Amniotic epithelial cell (primary cell): ENCODE results near the gene ATG7.
"Not testable (repeated sequence)": the region's sequence is repeated elsewhere in the genome, so short reads cannot be mapped to it uniquely, and the experiment has no call there.

Experiments
- DNase-seq: peaks from one replicate; pipeline ENCODE4 v3.0.0-alpha.2; 2010; ENCODE audit warnings: low read depth

Gene ATG7

DNA sequence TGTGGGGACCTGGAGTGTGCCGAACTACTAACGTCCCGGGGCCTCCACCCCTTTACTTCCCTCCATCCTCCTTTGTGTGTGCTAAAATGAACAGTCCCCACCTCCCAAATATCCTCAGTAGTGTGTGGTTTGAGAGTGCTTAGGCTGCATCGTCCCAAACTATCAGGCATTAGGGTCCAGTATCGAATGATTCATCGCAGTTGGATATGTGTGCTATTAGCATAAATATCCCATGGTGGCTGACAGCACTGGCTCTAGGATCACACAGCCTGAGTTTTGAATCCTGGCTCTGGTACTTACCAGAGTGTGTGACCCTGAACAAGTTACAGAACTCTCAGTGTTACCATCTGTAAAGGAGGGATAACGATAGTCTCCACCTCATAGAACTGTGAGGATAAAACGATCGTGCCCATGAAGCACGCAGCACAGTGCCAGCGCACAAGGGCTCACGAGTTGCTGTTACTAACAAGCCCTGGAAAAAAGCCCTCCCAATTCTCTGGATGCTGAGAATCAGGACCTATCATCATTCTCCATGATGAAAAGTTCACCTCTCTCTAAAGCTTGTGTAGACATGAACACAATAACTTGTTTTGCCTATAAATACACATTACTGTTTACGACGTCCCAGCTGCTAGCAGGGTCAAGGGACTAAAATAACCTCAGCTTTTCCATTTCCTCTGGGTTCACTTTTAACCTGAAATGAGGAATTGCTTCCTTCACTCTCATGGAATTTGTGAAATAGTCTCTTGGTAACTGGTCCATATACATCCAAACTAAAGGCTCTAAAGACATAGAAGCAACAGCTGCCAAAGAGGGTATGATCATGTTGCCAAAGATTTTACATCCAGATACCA lies 320.5 kb downstream of the ATG7 start:
- DNase-seq = peak; percentile 39

DNA sequence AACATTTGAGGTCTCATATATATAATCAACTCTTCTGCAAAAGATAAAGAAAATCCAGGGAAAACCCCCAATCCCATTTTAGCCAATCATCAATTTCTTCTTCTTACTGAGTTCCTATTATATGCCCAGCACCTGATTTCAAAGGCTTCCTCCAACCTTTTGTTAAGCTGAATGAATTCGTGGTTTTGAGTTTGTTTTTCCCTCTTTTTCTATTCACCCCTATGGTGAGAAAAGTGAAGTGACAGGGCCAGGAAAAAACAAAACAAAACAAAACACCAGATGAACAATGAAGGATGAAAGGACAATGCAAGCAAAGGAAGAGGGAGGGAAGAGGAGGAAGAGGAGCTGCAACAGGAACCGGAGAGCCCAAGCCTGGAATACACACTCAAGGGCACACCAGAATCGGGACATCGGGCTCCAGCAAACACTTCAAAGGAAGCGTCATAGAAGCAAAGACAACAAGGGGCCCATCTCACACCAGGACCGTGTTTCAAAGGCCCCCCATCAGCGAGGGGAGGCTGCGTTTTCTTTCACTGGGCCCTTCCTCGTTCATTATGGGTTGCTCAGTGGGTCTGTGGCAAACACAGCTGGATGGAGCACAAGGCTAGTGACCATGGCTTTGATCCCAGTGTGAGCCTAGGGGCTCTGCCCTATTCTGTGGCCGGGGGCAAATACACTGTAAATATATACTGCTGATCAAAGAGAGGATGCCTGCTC lies 321.3 kb downstream of the ATG7 start:
- no peak for DNase-seq

DNA sequence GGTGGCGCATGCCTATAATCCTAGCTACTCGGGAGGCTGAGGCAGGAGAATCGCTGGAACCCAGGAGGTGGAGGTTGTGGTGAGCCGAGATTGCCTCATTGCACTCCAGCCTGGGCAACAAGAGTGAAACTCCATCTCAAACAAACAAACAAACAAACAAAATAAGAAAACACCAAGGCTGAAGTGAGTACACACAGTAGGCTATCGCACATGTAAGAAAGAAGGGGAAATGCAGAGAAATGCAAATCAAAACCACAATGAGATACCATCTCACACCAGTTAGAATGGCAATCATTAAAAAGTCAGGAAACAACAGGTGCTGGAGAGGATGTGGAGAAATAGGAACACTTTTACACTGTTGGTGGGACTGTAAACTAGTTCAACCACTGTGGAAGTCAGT lies 322.8 kb downstream of the ATG7 start:
- not testable (repeated sequence) for DNase-seq

DNA sequence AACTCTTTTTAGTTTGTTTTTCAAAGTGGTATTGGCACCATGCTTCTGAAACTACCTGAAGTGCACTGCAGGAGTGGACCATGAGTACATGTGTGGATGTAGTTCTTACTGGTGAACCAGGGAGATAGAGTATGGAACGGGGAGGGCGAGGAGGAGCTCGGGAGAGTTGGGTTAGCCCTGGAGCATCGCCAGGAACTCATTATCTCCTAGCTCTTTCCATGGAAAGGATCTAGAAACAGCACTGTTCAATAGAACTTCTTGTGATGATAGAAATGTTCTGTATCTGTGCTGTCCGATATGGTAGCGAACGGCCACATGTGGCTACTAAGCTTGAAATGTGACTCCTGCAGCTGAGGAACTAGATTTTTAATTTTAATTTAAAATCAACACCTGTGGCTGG lies 324.2 kb downstream of the ATG7 start:
- DNase-seq = no peak

DNA sequence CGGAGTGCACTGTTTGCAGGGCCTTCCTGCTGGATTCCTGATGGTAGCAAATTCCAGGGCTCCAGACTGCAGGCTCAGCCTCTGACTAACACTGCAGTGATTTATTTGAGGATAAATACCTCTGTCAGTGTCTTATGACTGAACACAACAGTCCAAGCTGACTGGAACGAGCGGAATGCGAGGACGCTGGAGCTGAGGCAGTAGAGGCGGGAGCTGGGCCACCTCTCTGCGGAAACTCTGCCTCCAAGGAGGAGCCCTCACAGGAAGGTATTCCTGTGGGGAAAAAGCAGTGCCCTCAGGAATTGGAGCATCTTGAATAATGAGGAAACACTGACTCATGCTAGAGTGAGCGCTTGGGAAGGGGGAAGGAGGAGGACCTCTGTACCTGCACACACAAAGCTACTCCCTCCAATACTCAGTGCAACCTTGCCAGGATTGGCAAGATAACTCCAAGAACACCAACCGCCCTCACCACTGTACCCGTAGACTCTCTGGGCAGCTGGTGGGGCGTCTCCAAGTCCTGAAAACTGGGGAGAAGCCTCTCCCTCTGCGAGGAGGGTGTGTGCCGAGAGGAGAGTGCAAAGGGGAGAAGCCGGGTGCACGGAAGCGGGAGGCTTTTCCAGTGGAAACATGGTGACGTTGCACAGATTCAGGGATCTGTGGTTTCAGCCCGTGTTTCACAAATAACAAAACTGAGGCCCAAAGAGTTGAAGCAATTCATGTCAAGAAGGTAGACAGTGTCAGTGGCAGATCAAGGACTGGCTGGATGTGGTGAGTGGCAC lies 328.5 kb downstream of the ATG7 start:
- DNase-seq = peak; percentile 100

DNA sequence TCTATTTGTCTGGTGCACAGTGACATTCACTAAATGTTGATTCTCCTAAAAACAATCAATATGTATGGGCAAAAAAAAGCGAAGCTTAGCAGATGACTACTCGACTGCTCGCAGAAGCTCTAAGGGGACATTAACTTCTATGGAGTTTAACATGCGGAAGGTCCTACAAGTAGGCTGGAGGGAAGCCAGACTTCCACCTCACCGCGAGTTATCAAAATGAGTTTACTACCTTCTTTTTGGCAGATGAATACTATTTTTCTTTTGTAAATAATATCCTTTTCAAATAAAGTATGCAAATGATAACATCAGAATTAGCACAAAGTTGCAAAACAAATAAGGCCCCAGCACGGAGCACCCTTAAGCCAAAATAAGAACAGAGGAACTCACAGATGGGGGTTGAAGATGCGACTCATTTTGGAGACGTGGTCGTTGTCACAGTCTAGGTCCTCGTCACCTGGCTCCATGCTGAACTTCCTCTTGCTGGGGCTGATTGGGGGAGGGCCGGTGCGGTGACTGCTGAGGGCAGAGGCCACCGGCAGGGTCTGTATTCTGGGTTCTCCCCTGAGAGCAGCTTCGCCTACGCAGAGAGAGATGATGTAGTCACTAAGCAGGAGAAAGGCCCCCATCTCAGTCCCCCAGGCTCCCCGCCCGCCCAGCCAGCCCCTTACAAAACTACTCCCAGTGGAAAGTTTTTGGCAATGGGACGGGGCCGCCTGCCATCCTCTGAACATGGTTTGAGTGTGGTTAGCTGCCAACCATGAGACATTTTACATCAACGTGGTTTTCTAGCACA lies 329.4 kb downstream of the ATG7 start:
- DNase-seq = no peak

DNA sequence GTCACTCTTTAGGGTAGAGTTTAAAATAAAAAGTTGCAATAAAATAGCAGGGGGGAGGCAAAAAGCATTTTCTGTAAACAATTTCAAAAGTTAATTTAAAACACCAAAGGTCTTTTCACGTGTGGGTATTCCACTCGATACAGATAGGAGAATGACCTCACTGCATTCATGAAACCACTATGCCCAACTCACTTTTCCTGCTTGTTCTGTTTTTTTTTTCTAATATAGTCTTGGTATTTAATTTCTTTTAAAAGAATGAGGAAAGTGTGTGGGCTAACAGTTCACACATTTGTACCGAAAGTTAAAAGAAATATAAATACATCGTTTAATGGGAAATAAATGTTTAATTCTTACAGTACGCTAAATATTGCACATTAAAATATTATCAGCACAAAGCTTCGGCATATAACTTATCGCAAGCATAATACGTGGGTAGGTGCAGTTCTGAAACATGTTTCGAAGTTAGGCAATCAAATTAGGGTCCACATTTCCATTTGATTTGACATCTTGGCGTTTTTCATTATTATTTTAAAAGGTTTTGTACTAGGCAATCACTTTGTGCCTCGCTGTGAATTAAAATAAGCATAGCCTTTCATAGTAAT lies 330.1 kb downstream of the ATG7 start:
- DNase-seq = no peak

DNA sequence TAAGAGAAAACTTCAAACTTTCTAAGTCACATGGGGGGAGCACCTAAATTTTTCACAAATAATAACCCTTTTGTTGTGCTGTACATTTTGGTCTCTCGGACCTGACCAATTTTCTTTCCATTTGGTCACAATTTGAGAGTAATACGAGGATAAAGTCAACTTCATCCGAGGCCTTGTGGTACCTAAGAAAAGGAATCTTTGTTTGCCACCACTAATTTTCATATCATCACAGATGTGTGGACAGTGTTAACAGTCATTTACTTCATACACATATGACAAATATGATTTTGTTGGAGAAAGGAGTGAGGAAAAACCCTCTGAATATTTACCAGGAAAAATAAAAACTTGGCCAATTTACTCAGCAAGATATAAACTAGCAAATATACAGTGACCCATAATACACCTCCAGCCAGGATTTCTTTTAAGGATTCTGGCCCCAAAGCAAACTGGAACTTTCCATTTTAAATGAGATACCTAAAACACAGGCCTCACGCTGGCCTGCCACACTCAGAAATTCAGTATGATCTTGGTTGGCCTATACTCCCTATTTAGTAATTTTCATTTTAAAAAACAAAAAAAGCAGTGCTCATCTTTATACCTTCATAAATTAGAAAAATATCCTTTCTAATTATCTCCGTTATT lies 330.8 kb downstream of the ATG7 start:
- no peak for DNase-seq

DNA sequence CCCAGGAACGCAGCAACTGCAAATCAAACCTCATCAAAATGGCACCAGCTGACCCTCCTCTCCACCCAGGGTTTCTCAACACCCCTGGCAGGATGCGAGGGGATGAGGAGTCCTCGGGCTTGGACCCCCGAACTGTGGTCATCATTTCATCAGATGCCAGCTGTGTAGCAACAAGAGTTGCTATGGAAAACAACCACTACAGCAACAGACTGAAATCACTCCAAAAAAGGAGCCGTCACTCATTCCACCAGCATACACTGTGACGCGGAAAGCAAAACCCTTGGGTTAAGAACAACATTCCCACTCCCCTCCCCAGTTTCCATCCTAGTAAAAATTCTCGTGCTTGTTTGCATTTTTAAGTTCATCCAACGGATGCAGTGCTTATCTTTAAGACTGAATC lies 331.4 kb downstream of the ATG7 start:
- DNase-seq = peak; percentile 97

DNA sequence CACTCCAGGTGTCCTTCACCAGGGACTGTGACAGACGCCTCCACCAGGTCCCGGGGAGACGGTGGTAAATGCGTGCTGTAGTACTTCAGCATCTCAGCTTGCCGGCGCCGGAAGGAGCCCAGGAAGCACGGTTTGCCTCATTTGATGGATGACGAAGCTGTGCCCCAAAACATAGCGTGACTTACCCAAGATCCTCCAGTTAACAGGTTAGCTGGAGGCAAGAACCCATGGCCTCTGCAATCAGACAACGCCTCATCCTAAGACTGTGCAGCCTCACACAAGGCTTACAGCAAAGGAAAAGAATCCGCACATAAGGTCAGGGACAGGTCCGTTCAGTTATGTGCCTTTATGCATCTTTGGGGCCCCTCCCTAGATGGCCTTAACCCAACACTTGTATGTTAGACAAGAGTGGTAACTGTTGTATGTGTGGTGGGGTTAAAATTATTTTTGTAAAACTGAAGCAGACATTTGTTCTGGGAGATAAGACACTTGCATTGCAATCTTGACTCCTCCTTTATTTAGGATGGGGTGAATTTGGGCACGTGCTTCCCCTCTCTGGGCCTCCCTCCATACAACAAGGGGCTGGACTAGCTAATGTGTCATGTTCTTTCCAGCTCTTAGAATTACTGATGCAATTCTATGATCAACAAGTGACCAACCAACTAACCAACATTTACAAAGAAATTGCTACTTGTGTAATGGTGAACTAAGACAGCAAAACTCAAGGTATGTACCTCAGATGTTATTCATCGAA lies 332.1 kb downstream of the ATG7 start:
- DNase-seq = peak; percentile 85

DNA sequence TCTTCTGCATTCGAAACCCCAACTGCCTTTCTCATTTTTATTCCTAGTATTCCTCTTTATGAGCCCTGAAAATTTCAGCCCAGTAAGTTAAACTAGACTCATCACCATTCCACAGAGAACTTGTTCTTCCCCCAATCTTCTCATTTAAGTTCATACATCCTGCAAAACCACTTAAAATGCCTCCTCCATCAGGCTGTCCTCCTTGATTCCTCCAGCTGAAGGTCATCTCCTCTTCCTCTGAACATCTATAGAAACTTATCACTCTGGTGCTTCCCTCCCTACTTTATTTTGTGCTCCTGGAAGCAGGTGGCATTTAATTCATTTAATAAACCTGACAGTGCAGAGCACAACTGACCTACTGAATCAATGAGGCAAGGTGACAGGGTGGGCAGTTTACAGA lies 333.2 kb downstream of the ATG7 start:
- DNase-seq = no peak

DNA sequence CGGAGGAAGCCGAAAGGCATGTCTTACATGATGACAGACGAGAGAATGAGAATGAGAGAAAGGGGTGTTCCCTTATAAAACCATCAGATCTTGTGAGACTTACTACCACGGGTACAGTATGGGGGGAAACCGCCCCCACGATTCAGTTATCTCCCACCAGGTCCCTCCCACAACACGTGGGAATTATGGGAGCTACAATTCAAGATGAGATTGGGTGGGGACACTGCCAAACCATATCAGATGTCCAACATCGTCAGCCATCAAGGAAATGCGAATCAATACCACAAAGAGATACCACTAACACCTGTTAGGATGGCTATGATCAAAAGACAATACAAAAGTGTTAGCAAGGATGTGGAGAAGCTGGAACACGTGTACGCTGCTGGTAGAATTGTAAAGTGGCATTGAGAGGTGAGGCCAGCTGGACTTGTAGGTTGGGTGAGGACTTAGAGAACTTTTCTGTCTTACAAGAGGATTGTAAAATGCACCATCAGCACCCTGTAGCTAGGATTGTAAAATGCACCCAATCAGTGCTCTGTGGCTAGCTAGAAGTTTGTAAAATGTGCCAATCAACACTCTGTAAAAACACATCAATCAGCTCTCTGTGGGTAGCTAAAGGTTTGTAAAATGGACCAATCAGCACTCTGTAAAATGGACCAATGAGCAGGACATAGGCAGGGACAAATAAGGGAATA lies 334.0 kb downstream of the ATG7 start:
- no peak for DNase-seq

DNA sequence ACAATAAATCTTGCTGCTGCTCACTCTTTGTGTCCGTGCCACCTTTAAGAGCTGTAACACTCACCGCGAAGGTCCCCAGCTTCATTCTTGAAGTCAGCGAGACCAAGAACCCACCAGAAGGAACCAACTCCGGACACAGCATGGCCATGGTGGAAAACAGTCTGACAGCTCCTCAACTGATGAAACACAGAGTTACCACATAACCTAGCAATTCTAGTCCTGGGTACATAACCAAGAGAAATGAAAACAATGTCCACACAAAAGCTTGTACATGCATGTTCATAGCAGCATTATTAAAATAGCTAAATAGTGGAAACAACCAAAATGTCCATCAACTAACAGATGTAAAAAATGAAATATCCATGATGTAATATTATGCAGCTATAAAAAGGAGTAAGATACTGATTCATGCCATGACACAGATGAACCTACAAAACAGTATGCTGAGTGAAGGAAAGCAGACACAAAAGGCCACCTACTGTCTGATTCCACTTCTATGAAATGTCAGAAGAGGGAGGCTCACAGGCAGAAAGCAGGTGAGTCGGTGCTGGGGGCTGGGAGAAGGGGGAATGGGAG lies 334.8 kb downstream of the ATG7 start:
- peak; percentile 60 for DNase-seq
